ENCODE results near the gene MCM5. TPM values are rescaled to one million over a fixed set of nuclear protein-coding genes. Genes with fewer than 3 reads are reported as not detected.

MCM5 gene
- total RNA-seq, 1 experiment from 2014 or later = 274 TPM

- Histone ChIP-seq H4K91ac (ENCODE audit: insufficient read length, low read depth, low read length) (no peak overlapping the region), H3K79me2 (ENCODE audit: insufficient read depth, low read length) (no peaks in the 10 kb centered on the region), H3K4me2 (ENCODE audit: insufficient read depth, insufficient read length, low read length) (no peak overlapping the region), H2BK120ac (ENCODE audit: low read depth, low read length, poor library complexity, severe bottlenecking) (no peak overlapping the region), H4K5ac (ENCODE audit: insufficient read length, low read depth, low read length) (no peak overlapping the region), H3K14ac (ENCODE audit: insufficient read depth, low read length) (no peak overlapping the region), H2BK12ac (ENCODE audit: insufficient read length, low read depth, low read length) (no peak overlapping the region), H2BK5ac (ENCODE audit: insufficient read length, low read length) (no peak overlapping the region), H3K4me1 (ENCODE audit: insufficient read depth, low read length) (no peaks in the 10 kb centered on the region; the same call in 1 of the 2 replicates), H2BK20ac (ENCODE audit: low read depth, low read length, poor library complexity, severe bottlenecking) (no peak overlapping the region), H3K79me1 (ENCODE audit: insufficient read depth, low read depth, low read length, poor library complexity, severe bottlenecking) (no peaks in the 10 kb centered on the region), H2AK5ac (ENCODE audit: insufficient read length, low read length) (no peak overlapping the region), H3K9ac (ENCODE audit: extremely low read depth, insufficient read length, low read length) (no peak overlapping the region), H3K23me2 (ENCODE audit: insufficient read length, low read depth, low read length, poor library complexity, severe bottlenecking) (peaks cover 7% of the 10 kb centered on the region), H4K20me1 (ENCODE audit: control insufficient read depth, insufficient read depth, insufficient read length) (no peaks in the 10 kb centered on the region), H3K9me3 (ENCODE audit: control insufficient read depth, low read depth, low read length) (no peaks in the 10 kb centered on the region), H3K4ac (ENCODE audit: low read depth, low read length) (no peak overlapping the region), H3K18ac (ENCODE audit: insufficient read length, low read depth, low read length) (no peak overlapping the region), H4K8ac (replicated peaks; ENCODE audit: insufficient read length, low read depth, low read length) (no peak overlapping the region), H2BK15ac (ENCODE audit: low read depth, low read length) (no peak overlapping the region), H3K27me3 (ENCODE audit: insufficient read depth, low read length) (no peaks in the 10 kb centered on the region), H3K56ac (ENCODE audit: insufficient read length, low read depth, low read length) (no peak overlapping the region), H2AFZ (ENCODE audit: low read length) (no peak overlapping the region), H3K23ac (ENCODE audit: insufficient read length, low read depth, low read length) (no peak overlapping the region), H3T11ph (ENCODE audit: low read length) (no peak overlapping the region), H3K27ac (ENCODE audit: insufficient read length, low read depth, low read length) (no peak overlapping the region)
- WGBS (ENCODE audit: extremely low coverage, insufficient read length, low lambda C conversion rate) = no CpG with 5 or more reads among the region's 4 CpGs
- H3K9me3 Mint-ChIP-seq = no peaks in the 10 kb centered on the region
- no peak for DNase-seq
- H3K4me1 Mint-ChIP-seq = peaks cover 18 to 33% of the 10 kb centered on the region in 2 experiments
- no peak for TF ChIP-seq CTCF (conservative IDR thresholded peaks at IDR 0.05)
- peaks cover 12% of the 10 kb centered on the region for H3K27me3 Mint-ChIP-seq (ENCODE audit: low read depth)
- no peaks in the 10 kb centered on the region; a peak in 1 of 7 replicates for H3K36me3 Mint-ChIP-seq (ENCODE audit: insufficient read depth in 1 of 3, low read depth in 3 of 3)
- no peak overlapping the region for H3K4me3 Mint-ChIP-seq
- no peak overlapping the region for H3K27ac Mint-ChIP-seq
Measured at GRCh38 chr22:35354068-35354467, 45.9 kb upstream of the MCM5 start.
